Epidermal melanocyte (primary cell): ENCODE data around the gene ARL15.
"Not testable (repeated sequence)": the region's sequence is repeated elsewhere in the genome, so short reads cannot be mapped to it uniquely, and the experiment has no call there.

Experiments used
- DNase-seq: peaks from one replicate; pipeline ENCODE4 v3.0.0; 2011; ENCODE audit warnings: low spot score; ENCODE audit not compliant: insufficient read length

ARL15 gene

GRCh38 chr5:54310433-54311175, at the start of gene ARL15:
TSS of gene ARL15 (minus strand) at chr5:54310573.
- peak; percentile 92 for DNase-seq

GRCh38 chr5:54360089-54360488, 49.7 kb upstream of the ARL15 start:
- DNase-seq: no peak

GRCh38 chr5:54357408-54358058, 47.2 kb upstream of the ARL15 start:
- DNase-seq: no peak

GRCh38 chr5:54353933-54354564, 43.7 kb upstream of the ARL15 start:
- DNase-seq: not testable (repeated sequence)

GRCh38 chr5:54352580-54352979, 42.2 kb upstream of the ARL15 start:
- not testable (repeated sequence) for DNase-seq

- DNase-seq: no peak
Observed at GRCh38 chr5:54347221-54347865, 37.0 kb upstream of the ARL15 start.

- no peak for DNase-seq
Observed at GRCh38 chr5:54344653-54345052, 34.3 kb upstream of the ARL15 start.

- no peak for DNase-seq
Observed at GRCh38 chr5:54341971-54342370, 31.6 kb upstream of the ARL15 start.

- DNase-seq: no peak
Observed at GRCh38 chr5:54337523-54337922, 27.1 kb upstream of the ARL15 start.

- DNase-seq: no peak
Observed at GRCh38 chr5:54332720-54333119, 22.3 kb upstream of the ARL15 start.

GRCh38 chr5:54329731-54330709, 19.6 kb upstream of the ARL15 start:
- DNase-seq: no peak

- no peak for DNase-seq
Observed at GRCh38 chr5:54326662-54327270, 16.4 kb upstream of the ARL15 start.

- DNase-seq: no peak
Observed at GRCh38 chr5:54325610-54326311, 15.4 kb upstream of the ARL15 start.

- DNase-seq: no peak
Observed at GRCh38 chr5:54325272-54325609, 14.9 kb upstream of the ARL15 start.

GRCh38 chr5:54324651-54325271, 14.4 kb upstream of the ARL15 start:
- DNase-seq: no peak

- no peak for DNase-seq
Observed at GRCh38 chr5:54323495-54323894, 13.1 kb upstream of the ARL15 start.

GRCh38 chr5:54320256-54320655, 9.9 kb upstream of the ARL15 start:
- no peak for DNase-seq

GRCh38 chr5:54317511-54318260, 7.3 kb upstream of the ARL15 start:
- DNase-seq: no peak
